GM13976 (cell line): Measurements from ENCODE around the gene SLC8A1.

ENCODE experiments used
- DNase-seq: peaks from one replicate; pipeline ENCODE4 v3.0.0; 2012; ENCODE audit warnings: low spot score
- CTCF ChIP-seq: IDR thresholded peaks from 2 replicates; pipeline ENCODE4 v1.5.1; 2012; ENCODE audit warnings: borderline replicate concordance, mild to moderate bottlenecking; ENCODE audit not compliant: insufficient read depth; ENCODE audit errors: extremely low read depth, missing control alignments, control extremely low read depth
- in situ Hi-C: fragments of 300-500 bp; cut with MboI; formaldehyde crosslinking; loops from one replicate; pipeline ENCODE4 v1.12.0; 2022; ENCODE audit warnings: low sequenced_read_pairs, mixed read lengths, inconsistent platforms; ENCODE audit not compliant: unreplicated experiment

The SLC8A1 gene

GRCh38 chr2:40098786-40099470, 353.0 kb downstream of the SLC8A1 start:
- in situ Hi-C loops: no loop called here
- no peak for DNase-seq
- no peak for TF ChIP-seq CTCF

DNA sequence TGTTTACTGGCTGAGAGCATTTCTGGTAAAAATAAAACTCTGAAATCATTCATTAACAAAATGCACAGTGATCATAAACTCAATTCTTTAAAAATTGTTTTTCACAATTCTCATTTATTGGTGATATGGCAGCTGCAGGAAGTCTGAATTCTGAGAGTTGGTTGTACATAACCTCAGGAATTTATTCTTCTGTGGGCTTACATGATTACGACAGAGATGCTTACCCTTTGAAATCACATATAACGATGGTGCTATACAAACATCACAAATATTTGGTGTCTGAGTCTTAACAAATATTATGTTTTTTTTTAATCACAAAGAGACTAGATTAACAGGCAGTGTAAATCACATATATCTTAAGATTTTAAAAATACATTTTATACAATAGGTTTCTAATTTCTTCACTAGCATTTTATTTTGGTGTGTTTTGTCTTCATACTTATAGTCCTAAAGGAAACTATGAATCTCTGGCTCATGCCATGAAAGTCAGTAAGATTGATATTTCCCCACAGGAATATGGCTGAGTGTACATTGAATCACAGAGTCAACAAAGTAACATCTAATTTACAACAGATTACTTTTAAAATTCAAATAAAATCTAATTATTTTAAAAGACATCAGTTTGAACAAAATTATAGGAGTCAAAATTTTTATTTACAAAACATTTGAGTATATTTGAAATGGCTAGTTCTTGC, 354.1 kb downstream of the SLC8A1 start:
- no peak for TF ChIP-seq CTCF
- DNase-seq: no peak
- in situ Hi-C loops: no loop called here

- in situ Hi-C loops: no loop called here
- no peak for TF ChIP-seq CTCF
- DNase-seq: no peak
These were observed 355.5 kb downstream of the SLC8A1 start for GRCh38 chr2:40096360-40096759.

- DNase-seq: no peak
- in situ Hi-C loops: no loop called here
- TF ChIP-seq CTCF: no peak
These were observed 356.9 kb downstream of the SLC8A1 start for GRCh38 chr2:40095000-40095399.

- TF ChIP-seq CTCF: no peak
- in situ Hi-C loops: no loop called here
- no peak for DNase-seq
These were observed 357.4 kb downstream of the SLC8A1 start for GRCh38 chr2:40094451-40094850.

GRCh38 chr2:40093021-40093675, 358.7 kb downstream of the SLC8A1 start:
- TF ChIP-seq CTCF: no peak
- no peak for DNase-seq
- in situ Hi-C loops: no loop called here
